CD14-positive monocyte (primary cell): ENCODE measurements around the gene RNF111. TPM values are rescaled to one million over a fixed set of nuclear protein-coding genes. Genes with fewer than 3 reads are reported as not detected.

Source experiments
- DNase-seq, 3 donors: peaks; one replicate each; pipeline ENCODE4 v3.0.0-alpha.2; 2011 to 2022
- H2AFZ ChIP-seq: 2 replicates; pipeline ENCODE4 v1.6.0; 2012; ENCODE audit warnings: mild to moderate bottlenecking, low read depth, low read length, inconsistent platforms; ENCODE audit not compliant: insufficient read depth, poor library complexity, severe bottlenecking
- H3K27ac ChIP-seq, 2 donors: 1 replicate in 1 of 2; 2 replicates in 1 of 2; pipeline ENCODE4 v1.5.1; 2012 to 2013; ENCODE audit warnings: low read length in 2 of 2, control low read depth in 1 of 2, inconsistent platforms in 1 of 2, low read depth in 1 of 2, mild to moderate bottlenecking in 1 of 2
- H3K27me3 ChIP-seq, 2 donors: one replicate each; pipeline versions ENCODE4 v1.6.0 to v1.6.1; 2011 to 2013; ENCODE audit warnings: low read length in 2 of 2; ENCODE audit not compliant: control insufficient read depth in 2 of 2, insufficient read depth in 2 of 2
- H3K36me3 ChIP-seq, 2 donors: replicated peaks in 1 of 2; 1 replicate in 1 of 2; 2 replicates in 1 of 2; pipeline versions ENCODE4 v1.5.1 to v1.6.1; 2012 to 2013; ENCODE audit warnings: low read length in 2 of 2, control low read depth in 1 of 2, inconsistent platforms in 1 of 2, mild to moderate bottlenecking in 1 of 2; ENCODE audit not compliant: insufficient read depth in 2 of 2, control insufficient read depth in 1 of 2
- H3K4me1 ChIP-seq, 2 donors: 1 replicate in 1 of 2; 2 replicates in 1 of 2; pipeline versions ENCODE4 v1.5.1 to v1.6.1; 2012 to 2013; ENCODE audit warnings: low read length in 2 of 2, control low read depth in 1 of 2, inconsistent platforms in 1 of 2, mild to moderate bottlenecking in 1 of 2, moderate library complexity in 1 of 2; ENCODE audit not compliant: insufficient read depth in 2 of 2, control insufficient read depth in 1 of 2
- H3K4me2 ChIP-seq: replicated peaks from 2 replicates; pipeline ENCODE3; 2012; ENCODE audit warnings: low read length, moderate library complexity, mild to moderate bottlenecking; ENCODE audit not compliant: poor library complexity, severe bottlenecking; ENCODE audit errors: extremely low read depth
- H3K4me3 ChIP-seq, 3 experiments: fragments of 200-600 bp in 1 of 3; sonication (generic) in 1 of 3; replicated peaks in 1 of 3; 1 replicate in 2 of 3; 2 replicates in 1 of 3; pipeline ENCODE4 v1.5.1; 2011 to 2013; ENCODE audit warnings: low read length in 3 of 3, mild to moderate bottlenecking in 3 of 3, control low read depth in 2 of 3, low read depth in 2 of 3, inconsistent platforms in 1 of 3, moderate library complexity in 1 of 3
- H3K79me2 ChIP-seq: 2 replicates; pipeline ENCODE4 v1.6.0; 2012; ENCODE audit warnings: mild to moderate bottlenecking, control low read depth, inconsistent platforms, low read length, moderate library complexity; ENCODE audit not compliant: insufficient read depth
- H3K9ac ChIP-seq: 2 replicates; pipeline ENCODE4 v1.6.0; 2017; ENCODE audit warnings: low read length, mild to moderate bottlenecking; ENCODE audit not compliant: insufficient read depth, poor library complexity, severe bottlenecking
- H3K9me3 ChIP-seq, 2 donors: replicated peaks in 1 of 2; 1 replicate in 1 of 2; 2 replicates in 1 of 2; pipeline versions ENCODE4 v1.5.1 to v1.6.1; 2012 to 2013; ENCODE audit warnings: low read length in 2 of 2, control low read depth in 1 of 2; ENCODE audit not compliant: control insufficient read depth in 1 of 2, insufficient read depth in 1 of 2
- H4K20me1 ChIP-seq: 2 replicates; pipeline ENCODE4 v1.6.0; 2012; ENCODE audit warnings: mild to moderate bottlenecking, low read length, control low read depth, moderate library complexity; ENCODE audit not compliant: insufficient read depth
- H3K27ac Mint-ChIP-seq, 7 donors: one replicate each; pipeline ENCODE4 v1.8.0; 2020; ENCODE audit warnings: mild to moderate bottlenecking in 7 of 7, mixed read lengths in 7 of 7, moderate library complexity in 6 of 7, inconsistent platforms in 2 of 7
- H3K27me3 Mint-ChIP-seq, 3 donors: one replicate each; pipeline ENCODE4 v1.8.0; 2021 to 2022; ENCODE audit warnings: low read depth in 3 of 3, mild to moderate bottlenecking in 3 of 3, mixed read lengths in 3 of 3, moderate library complexity in 3 of 3, inconsistent platforms in 1 of 3
- H3K36me3 Mint-ChIP-seq, 2 donors: one replicate each; pipeline ENCODE4 v1.8.0; 2020; ENCODE audit warnings: mixed read lengths in 2 of 2, inconsistent platforms in 1 of 2, mild to moderate bottlenecking in 1 of 2
- H3K4me1 Mint-ChIP-seq: one replicate; pipeline ENCODE4 v1.8.0; 2020; ENCODE audit warnings: mild to moderate bottlenecking, mixed read lengths
- H3K4me3 Mint-ChIP-seq, 2 donors: one replicate each; pipeline ENCODE4 v1.8.0; 2020; ENCODE audit warnings: mild to moderate bottlenecking in 2 of 2, mixed read lengths in 2 of 2, moderate library complexity in 1 of 2
- H3K9me3 Mint-ChIP-seq, 7 donors: one replicate each; pipeline ENCODE4 v1.8.0; 2020 to 2022; ENCODE audit warnings: mixed read lengths in 7 of 7, mild to moderate bottlenecking in 6 of 7, moderate library complexity in 6 of 7, inconsistent platforms in 2 of 7
- WGBS: methylation state at CpG from one replicate; pipeline ENCODE4 v1.1.5; 2013; ENCODE audit warnings: missing lambda C conversion rate; ENCODE audit not compliant: insufficient coverage; 5-methylcytosine and 5-hydroxymethylcytosine counted together
- intact Hi-C, 2 donors: fragments of 100-400 bp; cut with micrococcal nuclease; formaldehyde crosslinking; loops; one replicate each; pipeline versions ENCODE4 v1.15.0 to v1.15.1; 2023
- polyA plus RNA-seq, 3 donors: library from polyadenylated mRNA; depleted of rRNA in 1 of 3; unstranded in 2 of 3; stranded (reverse) in 1 of 3; fragments of 300-500 nt in 2 of 3; fragments of >200 nt in 1 of 3; fragmentation: Illumina TruSeq in 2 of 3; gene quantifications; 1 replicate in 2 of 3; 2 replicates in 1 of 3; pipeline ENCODE4 v1.2.3, GENCODE V29; 2012 to 2021
- TF ChIP-seq, protein P1 (sequence below): fragments of 200-600 bp; IDR thresholded peaks from one replicate; pipeline ENCODE4 v1.8.0; 2022; ENCODE audit warnings: antibody characterized with exemption, mild to moderate bottlenecking

The RNF111 gene
- polyA plus RNA-seq, 3 donors = 10.2 to 28.0 (median 18.2) TPM

GRCh38 chr15:59005579-59005978 is 18.1 kb downstream of the RNF111 start:
- peaks cover 0 to 4% (median 3%) of the 10 kb centered on the region in 3 donors for H3K27me3 Mint-ChIP-seq
- no peak for DNase-seq
- no peak overlapping the region for H3K9ac ChIP-seq
- H3K4me1 Mint-ChIP-seq = peaks cover 32% of the 10 kb centered on the region
- no peak overlapping the region for H2AFZ ChIP-seq
- no CpG with 5 or more reads among the region's 5 CpGs for WGBS
- H3K36me3 ChIP-seq = peaks cover 31 to 42% of the 10 kb centered on the region in 2 donors
- no peak overlapping the region for H3K27ac ChIP-seq
- H3K27ac Mint-ChIP-seq = peak overlapping the region in 3 of 7 donors; percentile 18 to 58 (median 49)
- H3K4me3 Mint-ChIP-seq = no peak overlapping the region
- TF ChIP-seq, protein P1, sequence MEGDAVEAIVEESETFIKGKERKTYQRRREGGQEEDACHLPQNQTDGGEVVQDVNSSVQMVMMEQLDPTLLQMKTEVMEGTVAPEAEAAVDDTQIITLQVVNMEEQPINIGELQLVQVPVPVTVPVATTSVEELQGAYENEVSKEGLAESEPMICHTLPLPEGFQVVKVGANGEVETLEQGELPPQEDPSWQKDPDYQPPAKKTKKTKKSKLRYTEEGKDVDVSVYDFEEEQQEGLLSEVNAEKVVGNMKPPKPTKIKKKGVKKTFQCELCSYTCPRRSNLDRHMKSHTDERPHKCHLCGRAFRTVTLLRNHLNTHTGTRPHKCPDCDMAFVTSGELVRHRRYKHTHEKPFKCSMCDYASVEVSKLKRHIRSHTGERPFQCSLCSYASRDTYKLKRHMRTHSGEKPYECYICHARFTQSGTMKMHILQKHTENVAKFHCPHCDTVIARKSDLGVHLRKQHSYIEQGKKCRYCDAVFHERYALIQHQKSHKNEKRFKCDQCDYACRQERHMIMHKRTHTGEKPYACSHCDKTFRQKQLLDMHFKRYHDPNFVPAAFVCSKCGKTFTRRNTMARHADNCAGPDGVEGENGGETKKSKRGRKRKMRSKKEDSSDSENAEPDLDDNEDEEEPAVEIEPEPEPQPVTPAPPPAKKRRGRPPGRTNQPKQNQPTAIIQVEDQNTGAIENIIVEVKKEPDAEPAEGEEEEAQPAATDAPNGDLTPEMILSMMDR = no peak
- no peak overlapping the region for H3K4me3 ChIP-seq
- H3K36me3 Mint-ChIP-seq = peaks cover 32 to 45% of the 10 kb centered on the region in 2 donors
- peaks cover 94% of the 10 kb centered on the region for H4K20me1 ChIP-seq
- no peak overlapping the region for H3K4me2 ChIP-seq
- H3K27me3 ChIP-seq = no peaks in the 10 kb centered on the region
- no peaks in the 10 kb centered on the region for H3K9me3 Mint-ChIP-seq
- H3K9me3 ChIP-seq = no peaks in the 10 kb centered on the region
- peaks cover 34 to 37% of the 10 kb centered on the region in 2 donors for H3K4me1 ChIP-seq
- intact Hi-C loops = no loop called here
- H3K79me2 ChIP-seq = peaks cover 93% of the 10 kb centered on the region

DNA sequence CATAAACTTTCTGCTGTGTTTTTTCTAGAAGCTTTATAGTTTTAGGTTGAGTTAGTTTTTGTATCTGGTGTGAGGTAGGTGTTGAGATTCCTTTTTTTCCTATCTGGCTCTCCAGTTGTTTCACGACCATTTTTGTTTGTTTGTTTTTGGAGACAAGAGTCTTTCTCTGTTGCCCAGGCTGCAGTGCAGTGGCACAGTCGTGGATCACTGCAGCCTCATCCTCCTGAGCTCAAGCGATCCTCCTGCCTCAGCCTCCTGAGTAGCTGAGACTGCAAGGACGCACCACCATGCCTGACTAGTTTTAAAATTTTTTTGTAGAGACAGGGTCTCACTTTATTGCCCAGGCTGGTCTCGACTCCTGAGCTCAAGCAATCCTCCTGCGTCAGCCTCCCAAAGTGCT is 20.6 kb downstream of the RNF111 start:
- Histone ChIP-seq H3K9ac (no peak overlapping the region), H3K27me3 (no peaks in the 10 kb centered on the region), H3K79me2 (peaks cover 98% of the 10 kb centered on the region), H2AFZ (no peak overlapping the region), H3K36me3 (peaks cover 31 to 43% of the 10 kb centered on the region in 2 donors), H3K9me3 (no peaks in the 10 kb centered on the region), H3K4me2 (no peak overlapping the region), H4K20me1 (peaks cover 99% of the 10 kb centered on the region), H3K4me3 (no peak overlapping the region), H3K4me1 (peaks cover 12 to 14% of the 10 kb centered on the region in 2 donors), H3K27ac (peak overlapping the region in 1 of 2 donors; percentile 16)
- peaks cover 34 to 53% of the 10 kb centered on the region in 2 donors for H3K36me3 Mint-ChIP-seq
- H3K4me3 Mint-ChIP-seq = no peak overlapping the region
- H3K27me3 Mint-ChIP-seq = peaks cover 0 to 2% (median under 1%) of the 10 kb centered on the region in 3 donors
- 100% methylated on average over 5 of the region's 6 CpGs for WGBS
- H3K4me1 Mint-ChIP-seq = peaks cover 20% of the 10 kb centered on the region
- TF ChIP-seq, protein P1 = no peak
- no peak for DNase-seq
- H3K27ac Mint-ChIP-seq = peak overlapping the region in 6 of 7 donors; percentile 8 to 82 (median 47)
- intact Hi-C loops = no loop called here
- no peaks in the 10 kb centered on the region for H3K9me3 Mint-ChIP-seq
